Liver (tissue), 3 donors: ENCODE data around the gene PES1.

ENCODE experiments used
- EGR1 ChIP-seq, 2 donors: IDR thresholded peaks; 2 replicates each; pipeline ENCODE4 v1.6.1; 2016 to 2018; ENCODE audit warnings: antibody characterized with exemption in 2 of 2, low read depth in 2 of 2
- FOXA2 ChIP-seq: IDR thresholded peaks from 2 replicates; pipeline ENCODE4 v1.6.1; 2016; ENCODE audit warnings: antibody characterized with exemption
- SP1 ChIP-seq: IDR thresholded peaks from 2 replicates; pipeline ENCODE4 v1.6.1; 2018; ENCODE audit warnings: antibody characterized with exemption, mild to moderate bottlenecking
- TAF1 ChIP-seq: conservative IDR thresholded peaks from 2 replicates; pipeline ENCODE4 v1.6.1; 2016; ENCODE audit warnings: antibody characterized with exemption, mild to moderate bottlenecking
- YY1 ChIP-seq: IDR thresholded peaks from 2 replicates; pipeline ENCODE4 v1.6.1; 2016; ENCODE audit warnings: antibody characterized with exemption, mild to moderate bottlenecking
- TF ChIP-seq, protein P1 (sequence below): fragments of 150-350 bp; IDR thresholded peaks from 2 replicates; pipeline ENCODE4 v1.5.1; 2017; ENCODE audit warnings: improper control_type of control experiment, low read depth, low read length; ENCODE audit not compliant: missing input control
- TF ChIP-seq, protein P2 (sequence below): IDR thresholded peaks from 2 replicates; pipeline ENCODE4 v1.6.1; 2016; ENCODE audit warnings: antibody characterized with exemption
- donor health status: healthy.
- donor health status: healthy.

DNA sequence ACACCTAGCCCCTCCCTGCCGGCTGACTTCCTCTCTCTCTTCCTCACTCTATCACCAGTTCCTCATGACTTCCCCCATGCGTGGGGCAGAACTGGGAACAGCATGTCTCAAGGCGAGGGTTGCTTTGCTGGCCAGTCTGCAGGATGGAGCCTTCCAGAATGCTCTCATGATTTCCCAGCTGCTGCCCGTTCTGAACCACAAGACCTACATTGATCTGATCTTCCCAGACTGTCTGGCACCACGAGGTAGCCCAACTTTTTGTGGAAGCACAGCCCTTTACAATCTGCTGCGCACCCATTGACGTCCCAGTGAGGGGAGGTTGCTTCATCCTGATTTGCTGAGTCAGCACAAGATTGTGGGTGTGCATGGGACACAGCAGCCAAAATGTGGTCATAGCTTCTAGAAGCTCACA, 23.8 kb upstream of the PES1 start:
- TF ChIP-seq, protein P1, sequence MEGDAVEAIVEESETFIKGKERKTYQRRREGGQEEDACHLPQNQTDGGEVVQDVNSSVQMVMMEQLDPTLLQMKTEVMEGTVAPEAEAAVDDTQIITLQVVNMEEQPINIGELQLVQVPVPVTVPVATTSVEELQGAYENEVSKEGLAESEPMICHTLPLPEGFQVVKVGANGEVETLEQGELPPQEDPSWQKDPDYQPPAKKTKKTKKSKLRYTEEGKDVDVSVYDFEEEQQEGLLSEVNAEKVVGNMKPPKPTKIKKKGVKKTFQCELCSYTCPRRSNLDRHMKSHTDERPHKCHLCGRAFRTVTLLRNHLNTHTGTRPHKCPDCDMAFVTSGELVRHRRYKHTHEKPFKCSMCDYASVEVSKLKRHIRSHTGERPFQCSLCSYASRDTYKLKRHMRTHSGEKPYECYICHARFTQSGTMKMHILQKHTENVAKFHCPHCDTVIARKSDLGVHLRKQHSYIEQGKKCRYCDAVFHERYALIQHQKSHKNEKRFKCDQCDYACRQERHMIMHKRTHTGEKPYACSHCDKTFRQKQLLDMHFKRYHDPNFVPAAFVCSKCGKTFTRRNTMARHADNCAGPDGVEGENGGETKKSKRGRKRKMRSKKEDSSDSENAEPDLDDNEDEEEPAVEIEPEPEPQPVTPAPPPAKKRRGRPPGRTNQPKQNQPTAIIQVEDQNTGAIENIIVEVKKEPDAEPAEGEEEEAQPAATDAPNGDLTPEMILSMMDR = no peak
- no peak for TF ChIP-seq FOXA2
- no peak for TF ChIP-seq YY1
- no peak for TF ChIP-seq TAF1
- TF ChIP-seq, protein P2, sequence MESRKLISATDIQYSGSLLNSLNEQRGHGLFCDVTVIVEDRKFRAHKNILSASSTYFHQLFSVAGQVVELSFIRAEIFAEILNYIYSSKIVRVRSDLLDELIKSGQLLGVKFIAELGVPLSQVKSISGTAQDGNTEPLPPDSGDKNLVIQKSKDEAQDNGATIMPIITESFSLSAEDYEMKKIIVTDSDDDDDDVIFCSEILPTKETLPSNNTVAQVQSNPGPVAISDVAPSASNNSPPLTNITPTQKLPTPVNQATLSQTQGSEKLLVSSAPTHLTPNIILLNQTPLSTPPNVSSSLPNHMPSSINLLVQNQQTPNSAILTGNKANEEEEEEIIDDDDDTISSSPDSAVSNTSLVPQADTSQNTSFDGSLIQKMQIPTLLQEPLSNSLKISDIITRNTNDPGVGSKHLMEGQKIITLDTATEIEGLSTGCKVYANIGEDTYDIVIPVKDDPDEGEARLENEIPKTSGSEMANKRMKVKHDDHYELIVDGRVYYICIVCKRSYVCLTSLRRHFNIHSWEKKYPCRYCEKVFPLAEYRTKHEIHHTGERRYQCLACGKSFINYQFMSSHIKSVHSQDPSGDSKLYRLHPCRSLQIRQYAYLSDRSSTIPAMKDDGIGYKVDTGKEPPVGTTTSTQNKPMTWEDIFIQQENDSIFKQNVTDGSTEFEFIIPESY = no peak
- no peak for TF ChIP-seq SP1
- no peak for TF ChIP-seq EGR1 (IDR thresholded peaks at IDR 0.05; ENCODE audit: low read depth in 2 of 2)
